Retinal pigment epithelial cell (primary cell): ENCODE results near the gene ZNF599.

Experiments
- DNase-seq: peaks from one replicate; pipeline ENCODE4 v3.0.0-alpha.2; 2010; ENCODE audit warnings: low read depth
- H3K4me3 ChIP-seq: 2 replicates; pipeline ENCODE4 v1.5.1; 2011; ENCODE audit warnings: mild to moderate bottlenecking, low read length, control low read depth, moderate library complexity
- CTCF ChIP-seq: conservative IDR thresholded peaks from 2 replicates; pipeline ENCODE4 v1.5.1; 2011; ENCODE audit warnings: low read depth, low read length, control low read depth, inconsistent platforms

Gene ZNF599

DNA sequence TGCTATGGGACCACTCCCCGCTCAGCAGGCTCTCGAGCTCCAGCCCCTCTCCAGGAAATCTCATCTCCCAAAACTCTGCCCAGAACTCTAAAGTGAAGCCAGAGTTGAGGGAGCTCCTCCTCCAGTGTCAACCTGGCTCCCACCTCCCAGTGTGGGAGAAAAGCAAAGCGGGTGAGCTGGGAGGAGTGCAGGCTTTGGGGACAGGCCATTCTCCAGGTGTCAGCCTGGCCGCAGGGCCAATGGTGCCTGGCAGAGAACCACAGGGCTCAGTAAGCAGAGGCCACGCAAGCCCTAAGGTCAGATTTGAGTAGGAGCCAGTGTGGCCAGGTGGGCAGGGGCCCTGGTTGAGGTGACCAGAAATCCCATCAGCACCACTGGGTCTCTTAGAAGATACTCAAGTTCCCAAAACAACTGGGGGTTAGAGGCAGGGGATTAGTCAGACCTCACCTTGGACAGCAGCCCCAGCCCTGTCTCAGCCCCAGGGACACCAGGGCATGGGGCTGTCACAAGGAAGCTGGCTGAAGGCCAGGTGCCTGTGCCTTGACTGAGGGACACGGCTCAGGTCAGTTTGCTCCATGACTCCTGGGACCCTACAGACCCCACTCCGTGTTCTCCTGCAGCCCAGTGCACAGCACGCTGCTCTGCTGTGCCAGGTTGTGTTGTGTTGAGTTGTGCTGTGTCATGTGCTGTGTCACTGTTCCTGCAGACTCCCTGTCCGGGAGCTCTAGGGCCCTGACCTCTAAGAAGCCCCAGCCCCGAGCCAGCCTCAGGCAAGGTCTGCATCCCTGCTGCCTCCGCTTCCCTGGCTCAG is 41.8 kb downstream of the ZNF599 start:
- no peak for TF ChIP-seq CTCF
- DNase-seq: no peak
- H3K4me3 ChIP-seq: no peak overlapping the region

GRCh38 chr19:34725400-34725799 is 47.6 kb downstream of the ZNF599 start:
- TF ChIP-seq CTCF: no peak
- H3K4me3 ChIP-seq: no peak overlapping the region
- DNase-seq: no peak

DNA sequence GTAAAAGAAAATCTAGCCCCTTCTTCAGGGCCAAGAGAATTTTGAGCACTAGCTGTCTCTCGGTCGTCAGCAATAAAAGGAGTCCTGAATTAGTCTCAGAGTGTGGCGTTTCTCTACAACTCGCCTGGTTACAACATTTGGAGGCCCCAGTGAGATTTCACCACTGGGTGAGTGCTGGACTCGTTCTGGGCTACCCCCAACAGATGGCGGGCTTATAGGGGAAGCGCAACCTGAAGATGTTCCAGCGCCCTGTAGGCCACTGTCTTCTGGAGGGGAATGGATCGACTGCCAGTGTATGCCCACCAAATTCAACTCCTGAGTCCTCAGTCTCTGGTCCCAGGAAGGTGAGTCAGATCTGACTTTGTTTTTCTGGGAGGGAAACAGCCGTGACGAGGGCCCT is 50.7 kb downstream of the ZNF599 start:
- no peak for DNase-seq
- TF ChIP-seq CTCF: no peak
- no peak overlapping the region for H3K4me3 ChIP-seq

- TF ChIP-seq CTCF: no peak
- no peak for DNase-seq
- H3K4me3 ChIP-seq: no peak overlapping the region
Measured at GRCh38 chr19:34715357-34715756, 57.7 kb downstream of the ZNF599 start.

DNA sequence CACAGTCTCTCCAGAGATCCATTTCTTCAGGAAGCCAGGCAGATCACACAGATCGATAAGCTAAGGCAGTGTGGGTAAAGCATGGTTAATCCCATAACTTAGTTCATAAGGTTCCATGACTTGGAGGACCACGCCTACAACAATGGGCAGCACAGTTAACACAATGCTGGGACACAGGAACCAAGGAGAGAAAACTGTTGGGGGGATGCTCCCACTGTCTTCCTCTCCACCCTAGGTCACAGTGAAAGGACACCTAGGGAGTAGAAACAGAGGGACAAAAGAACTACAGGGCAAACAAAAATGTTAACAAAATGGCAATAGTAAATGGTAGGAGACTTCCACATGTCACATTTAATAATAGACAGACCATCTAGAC is 59.8 kb downstream of the ZNF599 start:
- H3K4me3 ChIP-seq: no peak overlapping the region
- no peak for TF ChIP-seq CTCF
- no peak for DNase-seq

DNA sequence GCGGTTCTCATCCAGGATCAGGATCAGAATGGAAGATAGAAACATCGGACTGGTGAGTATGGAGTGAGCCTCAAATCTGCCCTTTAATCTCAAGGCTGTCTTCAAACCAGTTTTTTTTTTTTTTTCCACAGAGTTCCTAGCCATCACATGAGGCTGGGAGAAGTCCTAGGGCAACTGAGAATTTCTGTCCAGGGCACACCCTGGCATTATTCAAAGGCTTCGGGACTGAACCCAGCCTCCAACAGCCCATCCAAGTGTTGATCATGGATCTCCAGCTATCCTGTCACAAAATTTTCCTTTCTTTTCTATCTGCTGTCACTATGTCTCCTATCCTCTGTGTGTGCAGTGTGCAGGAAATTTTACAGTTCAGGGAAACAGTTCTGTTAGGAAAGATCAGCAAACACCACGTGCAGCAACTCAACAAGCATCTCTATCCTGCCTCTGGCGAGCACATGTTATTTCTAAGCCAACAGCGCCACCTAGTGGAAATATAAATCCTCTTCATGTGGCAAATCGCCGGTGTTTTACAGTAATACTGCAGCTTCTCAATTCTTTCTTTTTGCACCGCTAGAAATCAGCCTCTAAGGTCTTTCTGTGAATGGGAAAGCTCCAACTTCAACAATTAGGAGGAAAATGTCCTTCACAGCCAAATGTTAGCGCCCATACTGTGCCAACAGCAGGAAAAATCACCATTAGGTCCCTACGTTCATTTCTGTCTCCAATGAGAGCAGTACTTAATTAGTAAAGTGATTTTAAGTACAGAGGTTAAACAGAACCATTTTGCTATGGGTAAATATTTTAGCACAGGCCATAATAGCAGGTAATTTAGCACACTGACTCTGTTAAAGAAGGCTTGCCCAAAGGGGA is 60.4 kb downstream of the ZNF599 start:
- peak; percentile 23 for DNase-seq
- H3K4me3 ChIP-seq: no peak overlapping the region
- peak; percentile 47 for TF ChIP-seq CTCF
